ENCODE measurements around the gene PLPP2.

The PLPP2 gene

DNA sequence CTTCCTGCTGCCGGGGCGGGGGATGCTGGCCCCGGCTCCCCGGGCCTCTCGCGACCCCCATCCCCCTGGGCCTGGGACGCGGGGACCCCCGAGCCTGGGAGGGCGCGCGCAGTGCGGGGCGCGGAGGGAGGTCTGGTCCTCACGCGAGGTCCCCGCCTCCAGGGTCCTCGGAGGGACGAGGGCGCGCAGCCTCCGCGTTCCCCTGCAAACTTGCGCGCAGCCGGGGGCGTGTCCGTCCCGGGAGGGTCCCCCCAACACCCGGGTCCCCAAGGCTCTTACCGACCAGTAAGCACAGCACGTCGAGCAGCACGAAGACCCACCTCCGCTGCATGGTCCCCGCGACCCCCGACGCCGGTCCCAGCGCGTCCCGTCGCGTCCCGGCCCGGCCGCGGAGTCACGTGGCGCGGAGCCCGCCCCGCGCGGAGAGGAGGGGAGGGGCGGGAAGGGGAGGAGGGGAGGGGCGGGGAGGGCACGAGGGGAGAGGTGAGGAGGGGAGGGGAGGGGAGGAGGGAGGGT lies at the start of gene PLPP2:
PLPP2 (minus strand) TSS at position 398 of the 516 bp plus-strand sequence; CDS start at position 331, 67 bp downstream.
- no peak for DNase-seq (ENCODE audit: low spot score)

GRCh38 chr19:340620-341385 lies 49.6 kb upstream of the PLPP2 start:
- no peak for DNase-seq (ENCODE audit: low spot score)

GRCh38 chr19:339262-339887 lies 48.2 kb upstream of the PLPP2 start:
- DNase-seq (ENCODE audit: low spot score), result no peak

- DNase-seq (ENCODE audit: low spot score), result no peak
These were observed 47.2 kb upstream of the PLPP2 start for GRCh38 chr19:338421-338820.

DNA sequence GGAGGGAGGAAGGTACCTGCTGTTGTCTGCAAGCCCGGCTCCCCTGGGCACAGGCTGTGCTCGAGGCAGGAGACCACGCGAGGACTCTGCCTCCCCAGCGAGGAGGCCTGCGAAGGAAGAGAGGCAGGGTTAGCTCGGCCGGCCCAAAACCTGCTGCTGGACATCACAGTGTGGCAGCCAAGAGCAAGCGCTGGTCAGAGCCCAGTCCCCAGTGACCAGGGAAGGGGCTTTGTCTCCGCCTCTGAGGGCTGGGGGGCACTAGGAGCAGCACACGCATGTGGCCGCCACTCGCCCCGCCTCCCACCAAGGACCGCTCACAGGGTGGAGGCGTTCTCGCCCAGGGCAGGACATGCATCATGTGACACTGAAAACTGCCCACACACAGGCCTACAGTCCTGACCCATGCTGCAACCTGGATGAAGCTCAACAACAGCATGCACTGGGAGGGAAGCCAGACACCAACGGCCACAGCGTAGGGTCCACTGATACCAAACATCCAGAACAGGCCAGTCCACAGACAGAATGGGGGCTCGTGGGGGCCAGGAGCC lies 44.9 kb upstream of the PLPP2 start:
- no peak for DNase-seq (ENCODE audit: low spot score)

DNA sequence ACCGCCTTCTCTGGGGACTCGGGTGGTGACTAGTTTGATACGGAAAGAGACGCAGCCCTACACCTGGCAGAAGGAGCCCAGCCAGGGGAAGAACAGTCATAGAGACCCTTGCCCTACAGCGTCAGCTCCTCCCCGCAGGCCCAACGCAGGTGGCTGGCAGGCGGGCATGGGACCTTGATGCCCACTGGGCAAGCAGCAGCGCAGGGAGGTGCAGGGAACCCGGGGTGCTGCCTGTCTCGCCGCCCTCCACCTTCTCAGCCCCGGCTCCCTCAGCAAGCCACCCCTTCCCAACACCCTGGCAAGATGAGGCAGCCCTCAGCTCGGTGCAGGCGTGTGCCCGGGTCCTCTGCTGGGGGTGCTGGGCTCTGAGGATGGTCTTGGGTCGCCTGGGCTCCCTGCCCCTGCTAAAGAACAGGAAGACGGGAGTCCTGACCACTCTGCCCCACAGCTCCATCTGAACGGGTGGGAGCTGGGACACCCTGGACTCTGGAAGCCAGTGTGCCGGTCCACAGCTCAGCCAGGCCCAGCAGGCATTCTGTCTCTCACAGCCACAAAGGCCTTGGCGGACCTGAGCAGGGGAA lies 44.4 kb upstream of the PLPP2 start:
- no peak for DNase-seq (ENCODE audit: low spot score)

- DNase-seq (ENCODE audit: low spot score), result no peak
These were observed 43.9 kb upstream of the PLPP2 start for GRCh38 chr19:335072-335471.

GRCh38 chr19:334296-335071 lies 43.3 kb upstream of the PLPP2 start:
- DNase-seq (ENCODE audit: low spot score), result no peak

GRCh38 chr19:330503-330902 lies 39.3 kb upstream of the PLPP2 start:
- DNase-seq (ENCODE audit: low spot score), result no peak

DNA sequence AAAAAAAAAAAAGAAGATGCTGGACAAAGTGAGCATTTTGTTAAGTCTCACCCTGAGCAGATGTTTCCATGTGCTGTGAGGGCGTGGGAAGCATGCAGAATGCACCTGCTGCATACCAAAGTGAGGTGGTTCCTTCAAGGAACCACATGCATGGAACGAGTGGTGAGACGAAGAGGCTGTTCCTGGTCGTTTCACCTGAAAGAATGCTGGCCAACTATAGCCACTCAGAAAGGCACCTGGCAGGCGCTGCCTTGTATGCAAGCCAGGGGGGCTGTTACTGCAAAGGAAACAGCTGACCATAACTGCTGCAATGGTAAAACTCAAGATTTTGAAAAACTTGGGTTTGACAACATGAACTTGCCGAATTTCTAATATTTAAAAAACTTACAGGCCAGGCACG lies 38.7 kb upstream of the PLPP2 start:
- DNase-seq (ENCODE audit: low spot score), result no peak

DNA sequence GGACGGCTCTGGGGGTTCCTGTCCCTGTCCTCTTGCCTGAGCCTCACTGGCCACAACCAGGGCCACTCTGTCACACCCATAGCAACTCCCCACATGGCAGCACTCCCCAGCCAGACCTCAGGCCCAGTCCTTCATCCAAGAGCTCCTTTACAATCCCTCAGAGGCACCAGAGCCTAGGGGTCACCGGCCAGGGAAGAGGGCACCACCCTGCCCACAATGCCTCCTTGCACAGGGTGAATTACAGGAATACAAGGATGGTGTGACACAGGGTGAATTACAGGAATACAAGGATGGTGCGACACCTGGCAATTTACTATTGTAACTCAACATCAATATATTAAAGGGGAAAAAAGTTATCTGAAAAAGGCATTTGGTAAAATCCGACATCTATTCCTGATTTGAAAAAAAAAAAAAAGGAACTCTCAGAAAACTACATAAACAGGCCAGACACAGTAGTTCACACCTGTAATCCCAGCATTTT lies 36.9 kb upstream of the PLPP2 start:
- no peak for DNase-seq (ENCODE audit: low spot score)

DNA sequence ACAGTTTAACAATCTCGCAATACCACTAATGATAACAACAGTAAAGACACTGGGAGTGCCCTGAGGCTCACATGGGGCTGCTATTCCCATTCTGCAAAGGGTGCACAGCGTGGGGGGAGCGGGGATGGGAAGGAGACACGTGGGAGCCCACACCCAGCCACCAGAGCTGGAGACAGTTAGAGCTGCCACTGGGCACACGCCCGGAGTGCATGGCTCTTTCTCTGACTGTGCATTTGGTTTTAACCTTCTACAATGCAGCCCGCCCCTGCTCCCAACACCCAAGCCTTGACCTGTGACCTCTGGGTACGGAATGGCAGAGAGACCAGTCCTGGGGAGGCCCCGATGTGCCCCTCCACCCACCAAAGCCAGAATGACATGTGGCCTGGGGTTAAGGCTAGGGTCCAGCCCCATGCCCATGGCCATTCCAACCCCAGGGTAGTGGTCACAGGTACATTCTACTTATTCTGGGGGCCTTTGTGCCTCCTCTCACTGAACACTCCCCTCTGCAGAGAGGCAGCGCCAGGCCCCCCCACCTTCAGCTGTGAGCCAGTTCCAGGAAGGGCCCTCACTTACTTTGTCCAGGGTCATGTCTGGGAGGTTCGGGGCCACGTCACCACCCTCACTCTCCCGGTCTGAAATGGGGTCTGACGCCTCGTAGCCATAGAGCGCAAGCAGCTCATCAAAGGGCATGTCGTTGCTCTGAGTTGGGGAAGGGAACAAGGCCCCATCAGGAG lies 36.3 kb upstream of the PLPP2 start:
- DNase-seq (ENCODE audit: low spot score), result no peak

GRCh38 chr19:326871-327270 lies 35.7 kb upstream of the PLPP2 start:
- no peak for DNase-seq (ENCODE audit: low spot score)

DNA sequence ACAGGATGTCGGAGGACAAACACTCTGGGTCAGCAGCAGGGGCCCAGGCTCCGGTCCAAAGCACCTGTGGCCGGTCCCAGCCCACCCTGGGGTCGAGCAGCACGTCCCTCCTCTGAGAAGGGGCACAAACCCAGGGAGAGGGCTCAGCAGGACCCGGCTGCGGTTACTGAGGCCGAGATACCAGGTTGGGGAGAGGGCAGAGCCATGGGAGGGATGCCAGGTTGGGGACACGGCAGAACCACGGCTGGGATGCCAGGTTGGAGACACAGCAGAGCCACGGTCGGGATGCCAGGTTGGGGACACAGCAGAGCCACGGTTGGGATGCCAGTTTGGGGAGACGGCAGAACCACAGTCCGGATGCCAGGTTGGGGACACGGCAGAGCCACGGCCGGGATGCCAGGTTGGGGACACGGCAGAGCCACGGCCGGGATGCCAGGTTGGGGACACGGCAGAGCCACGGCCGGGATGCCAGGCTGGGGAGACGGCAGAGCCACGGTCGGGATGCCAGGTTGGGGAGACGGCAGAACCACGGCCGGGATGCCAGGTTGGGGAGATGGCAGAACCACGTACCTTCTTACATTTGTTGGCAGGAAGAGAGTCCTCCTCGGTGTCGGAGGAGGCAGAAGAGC lies 34.8 kb upstream of the PLPP2 start:
- DNase-seq (ENCODE audit: low spot score), result no peak

DNA sequence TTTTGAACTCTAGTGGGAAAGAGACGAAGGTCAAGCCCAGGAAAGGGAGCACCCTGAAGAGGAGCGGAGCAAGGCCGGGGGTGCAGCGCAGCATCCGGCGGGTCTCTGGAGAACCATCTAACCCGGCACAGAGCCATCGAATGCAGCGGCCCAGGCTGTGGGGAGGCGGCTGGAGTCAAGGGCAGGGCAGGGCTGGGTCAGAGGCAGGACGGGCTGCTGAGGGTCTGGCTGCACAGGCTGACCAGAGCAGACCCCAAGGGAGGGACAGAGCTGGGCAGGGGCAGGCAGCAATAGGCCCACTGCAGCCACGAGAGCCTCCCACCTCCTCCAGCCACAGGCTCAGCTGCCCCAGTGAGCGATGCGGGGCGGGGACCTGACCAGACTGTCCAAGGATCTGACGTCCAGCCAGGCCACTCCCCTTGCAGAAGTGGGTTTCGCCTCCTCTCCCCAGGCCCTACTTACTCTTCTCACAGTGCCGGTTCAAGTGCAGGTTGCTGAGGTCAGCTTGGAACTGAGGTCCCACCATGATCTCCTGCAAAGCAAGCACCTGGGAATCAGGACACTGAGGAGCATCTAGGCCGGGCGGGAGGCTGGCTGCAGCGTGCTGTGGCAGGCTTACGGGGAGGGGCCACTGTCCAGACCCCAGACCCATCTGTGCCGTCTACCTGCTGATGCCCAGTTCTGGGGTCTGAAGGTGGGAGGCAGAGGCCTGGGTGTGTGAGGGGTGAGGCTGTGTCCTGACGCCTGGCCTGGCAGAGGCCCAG lies 34.2 kb upstream of the PLPP2 start:
- no peak for DNase-seq (ENCODE audit: low spot score)

DNA sequence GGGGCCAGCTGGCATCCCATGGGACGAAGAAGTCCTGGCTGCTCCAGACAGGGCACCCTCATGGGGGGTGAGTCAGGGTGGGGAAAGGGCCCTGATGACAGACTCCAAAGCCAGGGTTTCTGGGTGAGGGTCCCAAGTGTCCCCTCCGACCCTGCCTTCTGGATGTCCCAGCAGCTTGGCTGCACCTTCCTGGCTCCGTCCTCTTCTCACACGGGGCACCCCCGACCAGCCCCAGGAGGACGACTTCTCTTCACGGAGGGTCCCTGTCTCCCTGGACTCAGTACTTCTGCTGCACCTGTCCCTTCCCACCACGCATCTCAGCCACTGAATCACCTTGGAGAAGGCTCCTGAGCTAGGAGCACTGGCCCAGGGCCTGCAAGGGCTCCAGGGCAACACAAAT lies 33.5 kb upstream of the PLPP2 start:
- DNase-seq (ENCODE audit: low spot score), result no peak

GRCh38 chr19:322616-323015 lies 31.4 kb upstream of the PLPP2 start:
- no peak for DNase-seq (ENCODE audit: low spot score)

GRCh38 chr19:318509-318774 lies 27.2 kb upstream of the PLPP2 start:
- DNase-seq (ENCODE audit: low spot score), result no peak

DNA sequence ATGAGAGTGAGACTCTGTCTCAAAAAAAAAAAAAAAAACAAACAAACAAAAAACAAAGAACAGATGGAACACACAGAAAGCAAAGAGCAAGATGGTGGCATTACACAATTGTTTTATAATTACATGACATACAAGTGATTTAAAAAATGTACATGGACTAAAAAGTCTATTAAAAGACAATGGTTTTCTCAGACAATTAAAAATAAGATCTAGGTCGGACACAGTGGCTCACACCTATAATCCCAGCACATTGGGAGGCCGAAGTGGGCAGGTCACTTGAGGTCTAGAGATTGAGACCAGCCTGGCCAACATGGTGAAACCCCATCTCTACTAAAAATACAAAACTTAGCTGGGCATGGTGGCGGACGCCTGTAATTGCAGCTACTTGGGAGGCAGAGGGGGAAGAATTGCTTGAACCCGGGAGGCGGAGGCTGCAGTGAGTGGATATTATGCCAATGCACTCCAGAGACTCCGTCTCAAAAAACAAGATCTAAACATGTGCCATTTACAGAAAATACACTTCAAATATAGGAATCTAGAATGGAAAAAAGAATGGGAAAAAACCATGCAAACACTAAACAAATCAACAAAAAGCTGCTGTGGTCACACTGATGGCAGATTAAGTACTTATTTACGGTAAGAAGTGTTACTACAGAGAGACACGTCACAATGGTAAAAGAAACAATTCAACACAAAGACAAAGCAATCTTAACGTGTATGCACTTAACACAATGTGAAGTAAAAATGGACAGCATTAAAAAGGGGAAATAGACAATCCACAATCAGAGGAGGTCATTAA lies 26.7 kb upstream of the PLPP2 start:
- no peak for DNase-seq (ENCODE audit: low spot score)

- DNase-seq (ENCODE audit: low spot score), result no peak
These were observed 24.6 kb upstream of the PLPP2 start for GRCh38 chr19:315811-316210.
